Adipocyte (in vitro differentiated cells): Measurements from ENCODE around the gene TMEM154.

ENCODE experiments used
- DNase-seq: peaks from one replicate; pipeline ENCODE4 v3.0.0-alpha.2; 2015; ENCODE audit warnings: low read depth
- H3K27me3 ChIP-seq: replicated peaks from 2 replicates; pipeline ENCODE4 v1.7.0; 2013; ENCODE audit warnings: mild to moderate bottlenecking, low read length, moderate library complexity; ENCODE audit not compliant: control insufficient read depth, insufficient read depth
- H3K36me3 ChIP-seq: 2 replicates; pipeline ENCODE4 v1.7.0; 2013; ENCODE audit warnings: low read length, mild to moderate bottlenecking, moderate library complexity; ENCODE audit not compliant: control insufficient read depth, insufficient read depth, severe bottlenecking
- H3K4me1 ChIP-seq: 2 replicates; pipeline ENCODE4 v1.7.0; 2013; ENCODE audit warnings: mild to moderate bottlenecking, low read length, moderate library complexity; ENCODE audit not compliant: control insufficient read depth, insufficient read depth
- H3K4me3 ChIP-seq: 2 replicates; pipeline ENCODE4 v1.7.0; 2013; ENCODE audit warnings: mild to moderate bottlenecking, low read length, moderate library complexity
- H3K9ac ChIP-seq: 2 replicates; pipeline ENCODE4 v1.7.0; 2013; ENCODE audit warnings: mild to moderate bottlenecking, low read length, moderate library complexity
- H3K9me3 ChIP-seq: 2 replicates; pipeline ENCODE4 v1.7.0; 2013; ENCODE audit warnings: mild to moderate bottlenecking, low read length, moderate library complexity; ENCODE audit not compliant: control insufficient read depth

TMEM154 gene

DNA sequence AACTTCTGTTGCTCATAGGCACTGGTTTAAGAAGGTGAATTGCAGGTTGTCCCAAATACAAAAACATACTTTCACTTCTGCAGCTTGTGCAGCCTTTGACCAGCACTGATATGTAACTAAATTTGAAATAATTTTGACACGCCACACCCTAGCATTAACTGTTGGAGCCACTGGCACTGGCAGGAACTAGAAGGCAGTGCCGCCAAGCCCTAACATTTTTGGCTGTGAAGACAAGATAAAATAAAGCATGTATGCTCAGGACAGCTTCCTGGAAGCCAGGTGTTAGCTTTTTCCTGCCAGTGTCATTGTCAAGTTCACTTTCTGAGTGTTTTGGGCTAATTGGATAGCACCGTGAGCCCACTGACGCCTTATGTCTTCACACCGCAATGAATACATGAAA lies 78.6 kb downstream of the TMEM154 start:
- H3K27me3 ChIP-seq: no peaks in the 10 kb centered on the region

DNA sequence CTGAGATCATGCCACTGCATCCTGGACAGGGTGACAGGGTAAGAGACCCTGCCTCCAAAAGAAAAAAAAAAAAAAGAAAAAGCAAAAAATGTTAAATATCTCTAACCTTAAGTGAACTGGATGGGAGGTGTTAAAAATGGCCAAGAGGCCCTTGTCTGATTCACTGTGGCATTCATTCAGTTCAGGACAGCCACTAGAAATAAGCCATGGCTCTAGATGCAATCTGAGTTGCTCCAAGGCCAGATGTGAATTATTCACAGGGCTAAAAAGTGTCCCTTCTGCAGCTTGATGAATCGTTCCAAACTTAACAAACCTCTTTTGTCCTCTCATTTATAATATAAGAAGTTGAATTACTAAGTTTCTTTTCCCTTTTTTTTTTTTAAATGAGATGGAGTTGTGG lies 80.2 kb downstream of the TMEM154 start:
- no peak overlapping the region for H3K4me3 ChIP-seq

More for the DNA sequence above, 78.6 kb downstream of the TMEM154 start:
- Histone ChIP-seq H3K4me1 (peaks cover 14% of the 10 kb centered on the region), H3K36me3 (no peaks in the 10 kb centered on the region), H3K4me3 (no peak overlapping the region), H3K9ac (no peak overlapping the region), H3K9me3 (no peaks in the 10 kb centered on the region)
- DNase-seq: no peak

DNA sequence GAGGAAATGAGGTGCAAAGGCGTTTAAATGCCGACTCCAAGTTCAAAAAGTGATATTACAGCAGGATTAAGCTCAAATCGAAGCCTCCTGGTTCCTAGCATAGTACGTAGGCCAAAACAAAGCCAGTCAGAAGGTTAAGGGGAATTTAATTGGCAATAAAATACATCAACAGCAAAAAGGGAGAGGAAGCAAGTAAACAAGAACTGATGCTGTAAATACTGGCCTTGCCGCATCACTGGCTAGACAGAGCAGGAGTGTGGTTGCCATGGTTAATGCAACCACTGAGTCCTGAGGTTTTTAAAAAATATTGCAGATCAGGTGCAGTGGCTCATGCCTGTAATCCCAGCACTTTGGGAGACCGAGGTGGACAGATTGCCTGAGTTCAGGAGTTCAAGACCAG lies 80.7 kb downstream of the TMEM154 start:
- peaks cover 7% of the 10 kb centered on the region for H3K27me3 ChIP-seq
- no peak overlapping the region for H3K4me3 ChIP-seq
- DNase-seq: no peak
- no peaks in the 10 kb centered on the region for H3K4me1 ChIP-seq
- no peaks in the 10 kb centered on the region for H3K36me3 ChIP-seq
- H3K9ac ChIP-seq: no peak overlapping the region
- H3K9me3 ChIP-seq: no peaks in the 10 kb centered on the region

More for the DNA sequence above, 80.2 kb downstream of the TMEM154 start:
- DNase-seq: no peak
- H3K4me1 ChIP-seq: peaks cover under 1% of the 10 kb centered on the region
- peaks cover 7% of the 10 kb centered on the region for H3K27me3 ChIP-seq
- no peak overlapping the region for H3K9ac ChIP-seq
- H3K9me3 ChIP-seq: no peaks in the 10 kb centered on the region
- no peaks in the 10 kb centered on the region for H3K36me3 ChIP-seq

DNA sequence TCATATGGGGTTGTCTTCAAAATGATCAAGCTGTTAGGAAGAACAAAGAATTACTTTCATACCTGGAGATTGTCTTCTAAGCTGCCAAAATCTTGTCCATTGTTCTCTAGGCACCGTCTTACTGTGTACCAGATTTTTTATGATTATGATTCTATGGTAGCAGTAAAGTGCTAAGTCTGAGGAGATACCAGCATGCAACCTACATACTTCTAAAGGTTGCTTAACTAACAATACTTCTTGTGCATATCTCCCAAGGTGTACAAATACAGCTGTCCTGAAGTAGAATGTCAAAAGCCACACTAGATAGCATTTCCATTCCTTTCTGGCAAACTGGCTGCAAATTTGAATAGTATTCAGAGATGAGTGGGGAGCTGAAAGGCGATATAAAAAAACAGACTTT lies 81.3 kb downstream of the TMEM154 start:
- DNase-seq: no peak
- Histone ChIP-seq H3K36me3 (no peaks in the 10 kb centered on the region), H3K27me3 (peaks cover 7% of the 10 kb centered on the region), H3K9me3 (no peaks in the 10 kb centered on the region), H3K4me1 (no peaks in the 10 kb centered on the region), H3K4me3 (no peak overlapping the region), H3K9ac (no peak overlapping the region)

DNA sequence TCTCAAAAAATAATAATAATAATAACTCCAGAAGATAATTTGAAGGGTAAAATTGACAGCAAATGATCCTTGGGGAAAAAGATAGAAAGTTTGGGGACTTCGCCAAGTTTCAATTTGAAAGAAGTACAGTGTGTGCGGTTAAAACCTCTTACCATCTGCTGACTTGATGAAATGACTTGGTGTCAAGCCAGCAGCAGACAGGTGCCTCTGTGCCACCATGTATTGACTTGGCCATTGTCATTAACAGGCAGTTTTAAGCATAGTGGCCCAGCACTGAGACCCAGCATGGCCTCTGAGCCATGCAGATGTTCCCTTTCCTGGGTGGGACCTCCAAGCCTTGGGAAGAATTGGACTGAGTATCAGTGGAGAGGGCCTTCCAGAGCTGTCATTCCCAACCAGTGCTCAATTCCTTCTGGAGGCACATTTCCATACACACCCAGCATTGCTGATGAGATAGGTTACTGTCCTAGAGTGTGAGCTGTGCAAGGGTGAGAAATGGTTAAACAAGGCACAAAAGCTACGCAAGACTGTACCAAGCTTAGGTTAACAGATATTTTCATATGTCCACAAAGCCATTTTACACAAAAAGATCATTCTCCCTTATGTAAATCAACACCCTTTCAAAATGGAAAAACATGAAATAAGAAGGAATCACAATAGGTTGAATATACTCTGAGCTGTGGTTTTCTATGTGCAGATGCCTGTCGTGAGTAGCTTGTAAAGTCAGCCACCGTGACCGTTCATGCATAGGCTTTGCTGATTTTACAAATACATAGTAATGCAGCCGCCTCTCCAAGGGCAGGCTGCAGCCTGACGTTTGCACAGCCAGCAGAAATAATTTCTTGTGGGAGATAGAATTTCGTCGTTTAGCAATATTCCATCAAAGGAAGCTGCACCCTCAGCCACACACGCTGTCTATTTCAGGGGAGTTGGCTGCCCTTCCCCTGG lies 84.5 kb downstream of the TMEM154 start:
- H3K4me3 ChIP-seq: no peak overlapping the region
- H3K36me3 ChIP-seq: no peaks in the 10 kb centered on the region
- H3K9me3 ChIP-seq: no peaks in the 10 kb centered on the region
- peaks cover 14% of the 10 kb centered on the region for H3K4me1 ChIP-seq
- DNase-seq: peak; percentile 22
- H3K27me3 ChIP-seq: peaks cover 7% of the 10 kb centered on the region
- H3K9ac ChIP-seq: no peak overlapping the region

DNA sequence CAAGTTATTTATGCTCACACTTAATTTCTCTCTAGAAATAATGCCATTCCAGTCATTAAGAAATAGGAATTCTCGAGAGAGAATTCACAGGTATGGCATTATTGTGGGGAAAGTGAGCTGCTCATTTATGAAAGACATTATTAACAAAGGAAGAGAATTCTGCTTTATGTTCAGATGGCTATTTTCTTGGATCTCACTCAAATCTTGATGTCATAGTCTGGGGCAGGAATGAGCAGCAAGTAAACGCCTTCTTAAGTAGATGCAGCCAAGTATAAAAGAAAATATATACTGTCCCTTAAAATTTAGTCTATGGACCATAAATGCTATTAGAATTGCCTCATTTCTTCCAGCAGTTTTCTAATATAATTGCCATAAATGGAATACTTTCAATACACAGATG lies 85.7 kb downstream of the TMEM154 start:
- DNase-seq: no peak
- Histone ChIP-seq H3K9me3 (no peaks in the 10 kb centered on the region), H3K4me3 (no peak overlapping the region), H3K36me3 (no peaks in the 10 kb centered on the region), H3K9ac (no peak overlapping the region), H3K4me1 (peaks cover 21% of the 10 kb centered on the region), H3K27me3 (peaks cover 7% of the 10 kb centered on the region)

DNA sequence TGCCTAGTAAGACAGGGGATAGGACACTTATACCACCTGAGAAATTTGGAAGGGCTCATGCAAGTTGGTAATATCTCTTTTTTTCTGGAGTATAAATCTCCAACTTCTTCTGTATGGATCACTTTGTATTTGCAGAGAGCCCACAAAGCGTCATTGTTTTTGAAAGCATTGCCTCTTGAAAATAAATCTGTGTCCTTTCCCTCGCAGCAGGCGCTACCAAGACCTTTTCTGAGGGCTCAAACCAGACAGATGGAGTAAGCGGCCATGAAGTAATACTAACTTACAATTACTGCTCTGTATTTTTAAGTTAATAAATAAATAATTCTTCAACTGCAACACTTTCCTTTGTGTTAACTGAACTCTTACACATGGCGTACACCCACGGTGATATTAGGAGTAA lies 87.9 kb downstream of the TMEM154 start:
- H3K27me3 ChIP-seq: peaks cover 13% of the 10 kb centered on the region
- no peaks in the 10 kb centered on the region for H3K36me3 ChIP-seq
- peaks cover 21% of the 10 kb centered on the region for H3K4me1 ChIP-seq
- no peak overlapping the region for H3K9ac ChIP-seq
- no peak overlapping the region for H3K4me3 ChIP-seq
- H3K9me3 ChIP-seq: no peaks in the 10 kb centered on the region
- no peak for DNase-seq

DNA sequence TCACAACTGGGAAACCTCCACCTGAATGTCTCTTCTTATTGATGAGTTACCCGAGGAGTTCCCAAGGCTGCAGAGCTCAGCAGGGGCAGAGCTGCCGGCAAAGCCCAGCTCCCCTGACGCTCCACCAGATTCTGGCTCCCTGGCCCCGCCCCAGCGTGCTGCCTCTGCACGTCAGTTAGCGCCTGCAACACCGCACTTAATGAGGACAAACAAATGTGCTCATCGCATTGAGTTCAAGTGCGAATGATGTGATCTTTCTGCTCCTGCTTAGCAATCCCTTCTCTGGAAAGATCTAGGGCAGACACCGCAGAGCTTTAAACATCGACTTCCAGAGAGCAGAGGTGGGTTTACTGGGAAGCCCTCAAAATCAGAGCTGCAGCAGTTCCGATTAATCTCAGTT lies 88.4 kb downstream of the TMEM154 start:
- H3K4me3 ChIP-seq: peak overlapping the region; percentile 43

DNA sequence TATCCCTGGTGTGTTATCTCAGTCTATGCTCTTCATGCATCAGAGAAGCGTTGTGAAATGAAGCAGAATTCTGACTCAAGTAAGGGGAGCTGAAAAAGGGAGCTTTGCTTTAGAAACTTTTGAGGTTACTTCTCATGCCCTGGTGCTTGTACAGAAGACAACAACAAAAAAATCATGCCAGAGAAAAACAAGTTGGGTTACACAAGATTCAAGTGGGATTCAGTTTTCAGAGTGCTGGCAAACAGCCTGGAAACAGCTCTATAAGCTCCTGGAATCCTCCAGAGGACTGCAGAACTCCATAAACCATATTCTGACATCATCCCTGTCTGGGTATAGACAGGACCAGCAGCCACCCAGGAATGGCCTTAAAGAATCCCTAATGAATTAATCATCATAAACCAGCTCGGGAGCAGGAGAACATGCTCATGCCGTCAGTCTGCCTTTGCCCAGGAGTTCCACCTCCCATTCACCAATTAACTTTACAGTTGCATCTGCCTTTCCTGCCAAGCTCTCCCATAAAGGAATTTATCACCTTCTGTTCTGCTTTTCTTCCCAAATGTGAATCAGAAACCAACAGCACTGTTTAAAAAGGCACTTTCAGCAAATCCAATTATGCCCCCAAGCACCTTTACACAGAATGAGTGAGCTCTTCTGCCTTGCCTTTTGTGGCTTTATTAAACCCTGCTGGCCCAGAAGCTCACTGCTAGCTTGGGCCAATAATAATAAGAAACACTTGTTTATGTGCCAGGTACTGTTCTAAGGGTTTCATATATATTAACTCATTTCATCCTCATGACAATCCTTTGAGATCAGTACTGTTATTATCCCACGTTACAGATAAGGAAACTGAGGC lies 89.4 kb downstream of the TMEM154 start:
- Histone ChIP-seq H3K4me3 (no peak overlapping the region), H3K9ac (no peak overlapping the region), H3K36me3 (no peaks in the 10 kb centered on the region), H3K9me3 (no peaks in the 10 kb centered on the region), H3K27me3 (peaks cover 10% of the 10 kb centered on the region), H3K4me1 (peaks cover 21% of the 10 kb centered on the region)
- DNase-seq: peak; percentile 93

More for the DNA sequence above, 88.4 kb downstream of the TMEM154 start:
- Histone ChIP-seq H3K36me3 (no peaks in the 10 kb centered on the region), H3K27me3 (peaks cover 13% of the 10 kb centered on the region), H3K9me3 (no peaks in the 10 kb centered on the region), H3K9ac (no peak overlapping the region), H3K4me1 (peaks cover 21% of the 10 kb centered on the region)
- peak; percentile 25 for DNase-seq

DNA sequence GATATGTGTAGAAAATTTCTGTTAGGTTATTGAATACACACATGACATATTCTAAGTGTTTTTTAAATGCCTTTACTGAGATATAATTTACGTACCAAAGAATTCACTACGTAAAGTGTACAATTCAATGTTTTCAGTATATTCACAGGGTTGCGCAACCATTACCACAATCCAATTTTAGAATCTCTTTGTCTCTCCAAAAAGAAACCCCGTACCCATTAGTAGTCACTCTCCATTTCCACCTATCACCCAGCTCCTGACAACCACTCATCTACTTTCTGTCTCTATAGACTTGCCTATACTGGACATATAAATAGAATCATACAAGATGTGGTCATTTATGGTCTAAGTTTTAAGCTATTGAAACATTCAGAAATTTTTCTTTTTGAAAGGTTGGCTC lies 90.9 kb downstream of the TMEM154 start:
- no peak overlapping the region for H3K9ac ChIP-seq
- no peaks in the 10 kb centered on the region for H3K9me3 ChIP-seq
- no peak overlapping the region for H3K4me3 ChIP-seq
- no peak for DNase-seq
- H3K36me3 ChIP-seq: no peaks in the 10 kb centered on the region
- H3K27me3 ChIP-seq: peaks cover 6% of the 10 kb centered on the region
- H3K4me1 ChIP-seq: peaks cover 21% of the 10 kb centered on the region

DNA sequence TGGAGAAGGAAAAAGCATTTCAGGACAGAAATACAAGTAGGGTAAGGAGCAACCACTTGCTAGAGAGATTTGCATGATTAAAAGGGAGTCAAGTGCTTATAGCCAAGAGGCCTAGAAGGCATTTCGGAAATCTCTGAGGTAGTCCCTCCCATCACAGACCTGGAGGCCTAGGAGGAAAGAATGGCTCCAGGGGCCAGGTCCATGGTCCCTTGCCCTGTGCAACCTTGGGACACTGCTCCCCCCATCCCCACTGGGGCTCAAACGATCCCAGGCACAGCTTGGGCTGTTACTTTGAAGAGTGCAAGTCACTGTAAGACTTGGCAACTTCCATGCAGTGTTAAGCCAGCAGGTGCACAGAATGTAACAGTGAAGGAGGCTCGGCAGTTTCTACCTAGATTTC lies 92.7 kb downstream of the TMEM154 start:
- H3K4me1 ChIP-seq: peaks cover 21% of the 10 kb centered on the region
- no peak for DNase-seq

More for the DNA sequence above, 92.7 kb downstream of the TMEM154 start:
- H3K4me3 ChIP-seq: no peak overlapping the region
- H3K36me3 ChIP-seq: no peaks in the 10 kb centered on the region
- H3K9ac ChIP-seq: no peak overlapping the region
- H3K27me3 ChIP-seq: peaks cover 10% of the 10 kb centered on the region
- no peaks in the 10 kb centered on the region for H3K9me3 ChIP-seq
